Vagina (tissue), 2 donors: Measurements from ENCODE around the gene TNFRSF19. TPM values are rescaled to one million over a fixed set of nuclear protein-coding genes. Genes with fewer than 3 reads are reported as not detected.
"Not testable (repeated sequence)": the region's sequence is repeated elsewhere in the genome, so short reads cannot be mapped to it uniquely, and the experiment has no call there.

Source experiments
- DNase-seq, 2 donors: peaks; one replicate each; pipeline ENCODE4 v3.0.0-alpha.2; 2017; ENCODE audit errors: extremely low spot score in 2 of 2
- H3K27ac ChIP-seq: fragments of 200-600 bp; sonication (generic); one replicate; pipeline ENCODE4 v1.5.1; 2019
- H3K27me3 ChIP-seq: fragments of 200-600 bp; sonication (generic); one replicate; pipeline ENCODE4 v1.5.1; 2019
- H3K36me3 ChIP-seq, 2 donors: fragments of 200-600 bp; sonication (generic); one replicate each; pipeline ENCODE4 v1.5.1; 2017 to 2019
- H3K4me1 ChIP-seq: fragments of 200-600 bp; sonication (generic); one replicate; pipeline ENCODE4 v1.5.1; 2019
- H3K4me3 ChIP-seq, 2 donors: fragments of 200-600 bp; sonication (generic); 1 replicate in 1 of 2; 2 replicates in 1 of 2; pipeline ENCODE4 v1.5.1; 2016 to 2019
- H3K9me3 ChIP-seq: fragments of 200-600 bp; sonication (generic); one replicate; pipeline ENCODE4 v1.5.1; 2019
- POLR2A ChIP-seq, 2 donors: fragments of 450-650 bp; IDR thresholded peaks; one replicate each; pipeline ENCODE4 v1.6.1; 2017; ENCODE audit warnings: antibody characterized with exemption in 2 of 2, mild to moderate bottlenecking in 2 of 2, moderate library complexity in 2 of 2
- POLR2AphosphoS5 ChIP-seq, 2 donors: sonication (generic); formaldehyde crosslinking; IDR thresholded peaks; one replicate each; pipeline ENCODE4 v1.9.0; 2017; ENCODE audit warnings: antibody characterized with exemption in 2 of 2, mild to moderate bottlenecking in 2 of 2, low read depth in 1 of 2; ENCODE audit not compliant: insufficient read depth in 1 of 2
- intact Hi-C: fragments of 100-400 bp; cut with DNase I; formaldehyde crosslinking; loops from one replicate; pipeline ENCODE4 v1.15.1; 2023
- total RNA-seq: library from RNA; depleted of rRNA; stranded (reverse); fragments of >200 nt; gene quantifications from one replicate; pipeline ENCODE4 v1.2.3, GENCODE V29; 2016
- TF ChIP-seq, protein P1 (sequence below), 3 experiments: fragments of 450-650 bp in 2 of 3; fragments of 200-600 bp in 1 of 3; sonication (generic) in 1 of 3; IDR thresholded peaks; one replicate each; pipeline ENCODE4 v1.5.1; 2017 to 2019; ENCODE audit warnings: antibody characterized with exemption in 3 of 3, mild to moderate bottlenecking in 2 of 3, moderate library complexity in 2 of 3

The TNFRSF19 gene, protein sequence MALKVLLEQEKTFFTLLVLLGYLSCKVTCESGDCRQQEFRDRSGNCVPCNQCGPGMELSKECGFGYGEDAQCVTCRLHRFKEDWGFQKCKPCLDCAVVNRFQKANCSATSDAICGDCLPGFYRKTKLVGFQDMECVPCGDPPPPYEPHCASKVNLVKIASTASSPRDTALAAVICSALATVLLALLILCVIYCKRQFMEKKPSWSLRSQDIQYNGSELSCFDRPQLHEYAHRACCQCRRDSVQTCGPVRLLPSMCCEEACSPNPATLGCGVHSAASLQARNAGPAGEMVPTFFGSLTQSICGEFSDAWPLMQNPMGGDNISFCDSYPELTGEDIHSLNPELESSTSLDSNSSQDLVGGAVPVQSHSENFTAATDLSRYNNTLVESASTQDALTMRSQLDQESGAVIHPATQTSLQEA
- total RNA-seq, result 10.3 TPM

DNA sequence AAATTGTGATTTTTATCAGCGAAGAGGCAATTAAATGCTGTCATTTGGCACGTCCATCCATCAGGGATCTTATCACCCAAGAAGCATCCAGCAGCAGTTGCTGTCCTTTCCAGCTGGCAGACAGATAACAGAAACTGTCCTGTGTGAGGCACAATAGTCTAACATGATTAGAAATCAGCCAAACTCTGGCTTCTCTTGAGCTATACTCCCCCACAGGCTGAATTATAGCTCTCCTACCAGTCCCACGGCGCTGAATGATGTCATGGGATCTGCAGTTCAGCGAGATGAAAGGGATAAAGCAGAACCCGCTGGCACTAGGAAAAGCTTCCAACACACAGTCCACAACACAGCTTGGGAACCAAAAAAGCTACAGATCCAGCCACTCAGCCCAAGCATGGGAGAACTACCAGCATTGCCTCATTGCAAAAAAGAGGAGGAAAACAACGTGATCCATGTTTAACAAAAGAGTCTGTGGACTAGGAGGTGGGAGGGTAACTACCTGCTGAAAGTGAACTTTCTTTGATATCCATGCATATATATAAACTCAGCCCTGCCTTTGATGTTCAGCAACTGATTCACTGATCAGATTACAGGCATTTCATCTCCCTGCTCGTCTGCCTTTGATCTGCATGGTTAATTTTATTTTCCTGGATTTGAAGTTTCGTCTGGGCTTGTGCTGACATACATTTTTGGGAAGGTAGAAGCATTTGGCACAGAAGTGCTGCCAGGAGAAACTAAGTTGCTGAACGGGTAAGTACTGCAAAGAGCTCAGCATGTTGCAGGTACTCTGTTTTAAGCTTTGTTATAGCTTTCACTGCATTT, at the start of gene TNFRSF19:
Gene TNFRSF19, plus strand, starts transcription at position 314 of the 822 bp plus-strand sequence. CDS start 19,772 bp downstream, outside the sequence.
- TF ChIP-seq POLR2AphosphoS5 (IDR thresholded peaks at IDR 0.05; ENCODE audit: insufficient read depth in 1 of 2, low read depth in 1 of 2), result no peak
- TF ChIP-seq, protein P1, sequence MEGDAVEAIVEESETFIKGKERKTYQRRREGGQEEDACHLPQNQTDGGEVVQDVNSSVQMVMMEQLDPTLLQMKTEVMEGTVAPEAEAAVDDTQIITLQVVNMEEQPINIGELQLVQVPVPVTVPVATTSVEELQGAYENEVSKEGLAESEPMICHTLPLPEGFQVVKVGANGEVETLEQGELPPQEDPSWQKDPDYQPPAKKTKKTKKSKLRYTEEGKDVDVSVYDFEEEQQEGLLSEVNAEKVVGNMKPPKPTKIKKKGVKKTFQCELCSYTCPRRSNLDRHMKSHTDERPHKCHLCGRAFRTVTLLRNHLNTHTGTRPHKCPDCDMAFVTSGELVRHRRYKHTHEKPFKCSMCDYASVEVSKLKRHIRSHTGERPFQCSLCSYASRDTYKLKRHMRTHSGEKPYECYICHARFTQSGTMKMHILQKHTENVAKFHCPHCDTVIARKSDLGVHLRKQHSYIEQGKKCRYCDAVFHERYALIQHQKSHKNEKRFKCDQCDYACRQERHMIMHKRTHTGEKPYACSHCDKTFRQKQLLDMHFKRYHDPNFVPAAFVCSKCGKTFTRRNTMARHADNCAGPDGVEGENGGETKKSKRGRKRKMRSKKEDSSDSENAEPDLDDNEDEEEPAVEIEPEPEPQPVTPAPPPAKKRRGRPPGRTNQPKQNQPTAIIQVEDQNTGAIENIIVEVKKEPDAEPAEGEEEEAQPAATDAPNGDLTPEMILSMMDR (IDR thresholded peaks at IDR 0.05), result no peak
- TF ChIP-seq POLR2A (IDR thresholded peaks at IDR 0.05), result no peak
- Histone ChIP-seq H3K27me3 (no peaks in the 10 kb centered on the region), H3K9me3 (no peaks in the 10 kb centered on the region), H3K4me3 (peak within 1 kb of the TSS in 1 of 2 donors; percentile 15), H3K4me1 (peaks cover 8% of the 10 kb centered on the region), H3K36me3 (no peaks in the 10 kb centered on the region), H3K27ac (peak within 1 kb of the TSS; percentile 17)
- DNase-seq, result no peak
- intact Hi-C loops, result loop anchor here (5.0 kb wide), 1 partner anchor 302 kb away; no protein-coding TSS in a partner anchor

DNA sequence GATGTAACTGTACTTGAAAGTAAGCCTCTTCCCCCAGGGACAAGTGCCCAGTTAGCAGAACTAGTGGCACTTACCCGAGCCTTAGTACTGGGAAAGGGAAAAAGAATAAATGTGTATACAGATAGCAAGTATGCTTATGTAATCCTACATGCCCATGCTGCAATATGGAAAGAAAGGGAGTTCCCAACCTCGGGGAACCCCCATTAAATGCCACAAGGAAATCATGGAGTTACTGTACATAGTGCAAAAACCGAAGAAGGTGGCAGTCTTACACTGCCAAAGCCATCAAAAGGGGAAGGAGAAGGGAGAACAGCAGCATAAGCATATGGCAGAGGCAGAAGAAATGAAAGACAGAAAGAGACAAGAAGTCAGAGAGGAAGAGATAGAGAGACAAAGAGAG, 40.3 kb upstream of the TNFRSF19 start:
- DNase-seq, H3K4me1 ChIP-seq, H3K27me3 ChIP-seq, H3K36me3 ChIP-seq, H3K4me3 ChIP-seq, H3K9me3 ChIP-seq, H3K27ac ChIP-seq, intact Hi-C loops: not testable (repeated sequence)

DNA sequence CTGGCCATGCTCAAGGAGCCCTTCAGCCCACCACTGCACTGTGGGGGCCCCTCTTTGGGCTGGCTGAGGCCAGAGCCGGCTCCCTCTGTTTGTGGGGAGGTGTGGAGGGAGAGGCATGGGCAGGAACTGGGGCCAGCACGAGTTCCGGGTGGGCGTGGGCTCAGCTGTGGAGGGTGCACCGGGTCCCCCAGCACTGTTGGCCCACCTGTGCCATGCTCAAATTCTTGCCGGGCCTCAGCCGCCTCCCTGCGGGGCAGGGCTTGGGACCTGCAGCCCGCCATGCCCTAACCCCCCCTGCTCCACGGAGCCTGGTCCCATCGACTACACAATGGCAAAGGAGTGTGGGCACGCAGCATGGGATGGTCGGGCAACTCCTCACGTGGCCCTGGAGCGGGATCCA, 38.8 kb upstream of the TNFRSF19 start:
- no peaks in the 10 kb centered on the region for H3K36me3 ChIP-seq
- no peaks in the 10 kb centered on the region for H3K27me3 ChIP-seq
- no peak for DNase-seq
- H3K9me3 ChIP-seq, result no peaks in the 10 kb centered on the region
- TF ChIP-seq POLR2AphosphoS5 (IDR thresholded peaks at IDR 0.05; ENCODE audit: insufficient read depth in 1 of 2, low read depth in 1 of 2) (no peak), POLR2A (IDR thresholded peaks at IDR 0.05) (no peak)
- TF ChIP-seq, protein P1 (IDR thresholded peaks at IDR 0.05), result no peak
- H3K4me3 ChIP-seq, result no peak overlapping the region
- intact Hi-C loops, result no loop called here
- no peaks in the 10 kb centered on the region for H3K4me1 ChIP-seq
- H3K27ac ChIP-seq, result no peak overlapping the region

DNA sequence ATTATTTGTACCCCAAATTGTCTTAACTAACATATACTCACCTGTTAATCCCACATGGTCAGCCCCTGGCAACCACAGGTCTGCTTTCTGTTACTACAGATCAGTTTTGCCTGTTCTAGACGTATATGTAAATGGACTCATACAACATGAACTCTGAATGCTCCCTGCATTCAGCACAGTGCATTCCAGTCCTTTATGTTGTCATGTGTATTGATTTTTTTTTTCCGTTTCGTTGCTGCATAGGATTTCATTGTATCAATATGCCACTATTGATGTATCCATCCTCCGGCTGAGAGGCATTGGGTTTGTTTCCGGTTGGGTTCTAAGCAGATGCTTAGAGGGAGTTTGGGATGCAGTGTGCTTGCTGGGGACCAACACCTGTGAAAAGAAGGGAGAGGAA, 36.1 kb upstream of the TNFRSF19 start:
- Histone ChIP-seq H3K4me3 (no peak overlapping the region), H3K4me1 (no peaks in the 10 kb centered on the region), H3K9me3 (no peaks in the 10 kb centered on the region), H3K27me3 (no peaks in the 10 kb centered on the region), H3K36me3 (no peaks in the 10 kb centered on the region), H3K27ac (no peak overlapping the region)
- DNase-seq, result no peak
- TF ChIP-seq, protein P1 (IDR thresholded peaks at IDR 0.05), result no peak
- TF ChIP-seq POLR2A (IDR thresholded peaks at IDR 0.05), result no peak
- no peak for TF ChIP-seq POLR2AphosphoS5 (IDR thresholded peaks at IDR 0.05; ENCODE audit: insufficient read depth in 1 of 2, low read depth in 1 of 2)
- intact Hi-C loops, result no loop called here

DNA sequence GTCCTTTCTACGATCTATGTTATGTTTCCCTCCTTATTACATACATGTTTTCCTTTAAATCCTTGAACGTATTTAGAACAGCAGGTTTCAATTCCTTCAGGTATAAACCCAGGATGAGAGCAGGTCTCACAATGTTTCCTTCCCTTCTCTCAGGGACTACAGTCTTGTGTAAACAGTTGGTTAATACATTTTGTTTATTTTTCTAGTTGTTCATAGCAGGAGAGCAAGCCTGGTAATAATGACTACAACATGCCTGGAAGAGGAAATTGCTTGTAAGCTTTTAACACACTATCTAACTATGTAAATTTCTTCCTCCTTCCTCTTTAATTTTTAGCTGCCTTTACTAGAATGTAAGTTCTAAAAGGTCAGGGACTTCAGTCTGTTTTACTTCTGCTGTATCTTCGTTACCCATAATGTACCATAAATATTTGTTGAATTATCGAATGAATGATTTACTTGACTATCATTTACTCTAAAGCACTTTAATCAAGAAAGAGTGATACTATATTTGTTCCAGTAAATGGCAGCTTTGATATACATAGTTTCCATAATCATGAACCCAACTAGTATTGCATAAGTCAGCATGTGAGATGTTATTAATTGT, 28.9 kb upstream of the TNFRSF19 start:
- intact Hi-C loops, result no loop called here
- H3K36me3 ChIP-seq, result no peaks in the 10 kb centered on the region
- H3K27ac ChIP-seq, result no peak overlapping the region
- no peaks in the 10 kb centered on the region for H3K9me3 ChIP-seq
- TF ChIP-seq POLR2A (IDR thresholded peaks at IDR 0.05) (no peak), POLR2AphosphoS5 (IDR thresholded peaks at IDR 0.05; ENCODE audit: insufficient read depth in 1 of 2, low read depth in 1 of 2) (no peak)
- TF ChIP-seq, protein P1 (IDR thresholded peaks at IDR 0.05), result no peak
- no peaks in the 10 kb centered on the region for H3K27me3 ChIP-seq
- no peaks in the 10 kb centered on the region for H3K4me1 ChIP-seq
- DNase-seq, result no peak
- H3K4me3 ChIP-seq, result no peak overlapping the region
